ENCODE results near the gene TNFRSF21. TPM values are rescaled to one million over a fixed set of nuclear protein-coding genes. Genes with fewer than 3 reads are reported as not detected.

TNFRSF21 gene
- total and polyA plus RNA-seq, 2 of the 8 experiments (the other 6 are each of a cell fraction or from before 2014, with no cell fraction given) = 16.4 to 52.7 TPM

DNA sequence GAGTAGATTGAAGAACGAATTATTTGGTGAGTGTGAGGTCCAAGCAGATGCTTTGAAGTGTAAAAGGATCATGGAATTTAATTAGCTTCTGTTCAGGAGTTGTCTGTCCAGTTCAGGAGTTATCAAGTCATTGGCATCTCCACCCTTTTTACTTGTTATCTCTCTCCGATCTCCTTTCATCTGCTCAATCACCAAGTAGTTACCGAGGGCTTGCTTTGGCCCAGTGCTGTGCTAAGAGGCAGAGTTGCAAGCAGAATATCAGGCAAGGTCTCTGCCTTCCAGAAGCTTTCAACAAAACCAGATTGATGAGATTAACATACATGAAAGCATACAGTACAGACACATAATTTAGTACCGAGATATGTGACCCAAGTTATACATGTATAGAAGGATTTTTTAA is 10.2 kb upstream of the TNFRSF21 start:
- Histone ChIP-seq H3K4me2 (ENCODE audit: insufficient read depth in 1 of 2, low read depth in 2 of 2, low read length in 2 of 2) (no peak overlapping the region), H3K27me3 (replicated peaks in 1 of 4; ENCODE audit: control insufficient read depth in 3 of 4, extremely low read depth in 1 of 4, insufficient read depth in 3 of 4, low read length in 3 of 4) (no peaks in the 10 kb centered on the region), H3K79me1 (ENCODE audit: low read depth, low read length) (no peaks in the 10 kb centered on the region), H2BK15ac (ENCODE audit: low read length) (no peak overlapping the region), H4K8ac (ENCODE audit: extremely low read depth, insufficient read depth, low read length) (no peak overlapping the region), H3K4me1 (replicated peaks in 1 of 4; ENCODE audit: control insufficient read depth in 3 of 4, insufficient read depth in 4 of 4, low read length in 3 of 4) (no peaks in the 10 kb centered on the region), H3K4ac (replicated peaks; ENCODE audit: insufficient read length, low read depth, low read length) (no peak overlapping the region), H3K9ac (replicated peaks in 1 of 4; ENCODE audit: extremely low read depth in 1 of 4, low read depth in 3 of 4, low read length in 3 of 4) (no peak overlapping the region), H3K23me2 (ENCODE audit: low read depth, low read length) (no peaks in the 10 kb centered on the region), H3K23ac (ENCODE audit: insufficient read length) (no peak overlapping the region), H3K9me3 (ENCODE audit: insufficient read depth in 2 of 2, low read depth in 1 of 2, low read length in 1 of 2) (no peaks in the 10 kb centered on the region), H3K36me3 (ENCODE audit: control insufficient read depth in 2 of 4, insufficient read depth in 4 of 4, low read length in 3 of 4) (no peaks in the 10 kb centered on the region), H3K79me2 (ENCODE audit: control insufficient read depth in 1 of 2, insufficient read depth in 2 of 2, low read length in 2 of 2) (no peaks in the 10 kb centered on the region), H2BK20ac (ENCODE audit: low read length) (no peak overlapping the region), H2AK5ac (ENCODE audit: low read depth, low read length) (no peak overlapping the region), H3K56ac (replicated peaks; ENCODE audit: insufficient read length, low read depth, low read length) (no peak overlapping the region), H3K18ac (ENCODE audit: extremely low read depth, low read length) (no peak overlapping the region), H2BK5ac (ENCODE audit: low read depth, low read length) (no peak overlapping the region), H4K5ac (ENCODE audit: insufficient read length, low read depth, low read length) (no peak overlapping the region), H4K91ac (replicated peaks; ENCODE audit: insufficient read length, low read length) (no peak overlapping the region), H4K20me1 (replicated peaks in 1 of 2; ENCODE audit: control insufficient read depth in 1 of 2, insufficient read depth in 2 of 2, low read length in 2 of 2) (no peaks in the 10 kb centered on the region), H3K27ac (ENCODE audit: low read depth, low read length) (no peak overlapping the region), H2AFZ (ENCODE audit: low read length) (no peak overlapping the region), H2BK12ac (ENCODE audit: low read depth, low read length) (no peak overlapping the region), H3K14ac (ENCODE audit: insufficient read length) (no peak overlapping the region), H2BK120ac (replicated peaks; ENCODE audit: low read depth, low read length) (no peak overlapping the region), H3K4me3 (ENCODE audit: extremely low read depth in 1 of 4, insufficient read depth in 2 of 4, low read depth in 3 of 4, low read length in 4 of 4) (no peak overlapping the region)
- ChIA-PET CTCF (ENCODE audit: partially characterized antibody) (interaction anchor here (0.7 to 2.0 kb wide), 3 partner anchors 10 to 311 kb away, joined by 3 to 6 read pairs (median 3); partner anchors contain the start of gene TNFRSF21), POLR2A (ENCODE audit: partially characterized antibody) (no interaction called here)
- FAIRE-seq = no peak
- 76 to 100% methylated on average over 1 to 4 of the region's 4 CpGs for WGBS, 2 experiments (ENCODE audit: extremely low coverage in 1 of 2, insufficient coverage in 1 of 2, insufficient read length in 1 of 2, insufficient replicate concordance in 2 of 2, low coverage in 1 of 2, low lambda C conversion rate in 2 of 2, missing lambda C conversion rate in 1 of 2)
- no peak for DNase-seq (ENCODE audit: low read depth in 1 of 2, low spot score in 2 of 2)
- TF ChIP-seq POU5F1 (IDR thresholded peaks at IDR 0.05; ENCODE audit: low read depth, low read length) = no peak
- TF ChIP-seq SIRT6 (IDR thresholded peaks at IDR 0.05; ENCODE audit: low read length) = no peak
- TF ChIP-seq JUND (IDR thresholded peaks at IDR 0.05; ENCODE audit: low read length) = no peak
- no peak for TF ChIP-seq RNF2 (IDR thresholded peaks at IDR 0.05; ENCODE audit: borderline replicate concordance, low read depth, low read length, missing control alignments, poor library complexity, severe bottlenecking)
- TF ChIP-seq HDAC6 (IDR thresholded peaks at IDR 0.05; ENCODE audit: low read depth, low read length) = no peak
- no peak for TF ChIP-seq TBP (IDR thresholded peaks at IDR 0.05; ENCODE audit: low read depth, low read length)
- no peak for TF ChIP-seq ASH2L (IDR thresholded peaks at IDR 0.05; ENCODE audit: low read length)
- TF ChIP-seq EP300 (IDR thresholded peaks at IDR 0.05; ENCODE audit: borderline replicate concordance in 1 of 2, low read depth in 2 of 2, low read length in 2 of 2) = no peak
